ENCODE data around the gene HIPK2. TPM values are rescaled to one million over a fixed set of nuclear protein-coding genes. Genes with fewer than 3 reads are reported as not detected.

The HIPK2 gene
- total RNA-seq, 6 donors from 2014 or later: 38.6 to 59.6 (median 45.9) TPM

DNA sequence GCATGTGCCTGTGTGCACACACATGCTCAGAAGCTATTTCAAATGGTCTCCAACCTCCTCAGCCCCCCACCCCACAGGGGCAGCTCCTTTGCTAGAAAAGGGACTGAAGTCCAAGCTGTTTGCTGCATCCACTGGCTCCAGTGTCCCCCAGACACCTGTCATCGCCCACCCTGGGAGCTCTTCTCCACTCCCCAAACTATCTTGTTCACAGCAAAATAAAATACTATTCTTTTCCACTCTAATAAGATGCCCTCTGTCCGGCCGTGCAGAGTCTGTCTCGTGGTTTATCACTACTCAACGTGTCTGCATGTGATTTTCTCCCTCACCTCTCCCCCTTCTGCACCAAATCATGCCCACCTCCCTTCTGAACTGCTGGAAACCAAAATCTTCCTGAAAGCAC is 25.6 kb downstream of the HIPK2 start:
- TF ChIP-seq EP300 (IDR thresholded peaks at IDR 0.05): no peak
- TF ChIP-seq, protein P1, sequence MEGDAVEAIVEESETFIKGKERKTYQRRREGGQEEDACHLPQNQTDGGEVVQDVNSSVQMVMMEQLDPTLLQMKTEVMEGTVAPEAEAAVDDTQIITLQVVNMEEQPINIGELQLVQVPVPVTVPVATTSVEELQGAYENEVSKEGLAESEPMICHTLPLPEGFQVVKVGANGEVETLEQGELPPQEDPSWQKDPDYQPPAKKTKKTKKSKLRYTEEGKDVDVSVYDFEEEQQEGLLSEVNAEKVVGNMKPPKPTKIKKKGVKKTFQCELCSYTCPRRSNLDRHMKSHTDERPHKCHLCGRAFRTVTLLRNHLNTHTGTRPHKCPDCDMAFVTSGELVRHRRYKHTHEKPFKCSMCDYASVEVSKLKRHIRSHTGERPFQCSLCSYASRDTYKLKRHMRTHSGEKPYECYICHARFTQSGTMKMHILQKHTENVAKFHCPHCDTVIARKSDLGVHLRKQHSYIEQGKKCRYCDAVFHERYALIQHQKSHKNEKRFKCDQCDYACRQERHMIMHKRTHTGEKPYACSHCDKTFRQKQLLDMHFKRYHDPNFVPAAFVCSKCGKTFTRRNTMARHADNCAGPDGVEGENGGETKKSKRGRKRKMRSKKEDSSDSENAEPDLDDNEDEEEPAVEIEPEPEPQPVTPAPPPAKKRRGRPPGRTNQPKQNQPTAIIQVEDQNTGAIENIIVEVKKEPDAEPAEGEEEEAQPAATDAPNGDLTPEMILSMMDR (IDR thresholded peaks at IDR 0.05): no peak
- no peak for TF ChIP-seq POLR2AphosphoS5 (IDR thresholded peaks at IDR 0.05)
- no peak for TF ChIP-seq POLR2A (IDR thresholded peaks at IDR 0.05)

GRCh38 chr7:139750459-139751095 is 27.2 kb downstream of the HIPK2 start:
- no peak for TF ChIP-seq POLR2AphosphoS5 (IDR thresholded peaks at IDR 0.05)
- TF ChIP-seq, protein P1 (IDR thresholded peaks at IDR 0.05): no peak
- no peak for TF ChIP-seq POLR2A (IDR thresholded peaks at IDR 0.05)
- no peak for TF ChIP-seq EP300 (IDR thresholded peaks at IDR 0.05)
- H3K27ac ChIP-seq: no peak overlapping the region
- H3K4me3 ChIP-seq: no peak overlapping the region
- no peak for ATAC-seq (ENCODE audit: low FRiP score in 2 of 2)
- H3K9me3 ChIP-seq: no peaks in the 10 kb centered on the region
- no peak for DNase-seq
- WGBS, 2 donors: 93 to 98% methylated on average over 6 of the region's 6 CpGs
- peaks cover 24 to 65% (median 46%) of the 10 kb centered on the region in 4 donors for H3K4me1 ChIP-seq
- peaks cover 0 to 4% (median 0%) of the 10 kb centered on the region in 4 donors for H3K36me3 ChIP-seq
- no peaks in the 10 kb centered on the region for H3K27me3 ChIP-seq

More for the DNA sequence above, 25.6 kb downstream of the HIPK2 start:
- Histone ChIP-seq H3K9me3 (no peaks in the 10 kb centered on the region), H3K36me3 (peaks cover 0 to 4% (median 0%) of the 10 kb centered on the region in 4 donors), H3K27ac (no peak overlapping the region), H3K27me3 (no peaks in the 10 kb centered on the region), H3K4me3 (no peak overlapping the region), H3K4me1 (peaks cover 15 to 50% (median 34%) of the 10 kb centered on the region in 4 donors)
- ATAC-seq (ENCODE audit: low FRiP score in 2 of 2) (no peak), DNase-seq (no peak)
- WGBS, 2 donors: 69 to 83% methylated on average over 5 of the region's 5 CpGs

- WGBS, 2 donors: 87 to 98% methylated on average over 4 to 10 of the region's 10 CpGs
- Histone ChIP-seq H3K4me1 (peaks cover 33 to 71% (median 50%) of the 10 kb centered on the region in 4 donors), H3K27me3 (no peaks in the 10 kb centered on the region), H3K4me3 (no peak overlapping the region), H3K9me3 (no peaks in the 10 kb centered on the region), H3K36me3 (peaks cover 0 to under 1% (median 0%) of the 10 kb centered on the region in 4 donors), H3K27ac (peak overlapping the region in 1 of 4 donors; percentile 9)
- DNase-seq (no peak), ATAC-seq (ENCODE audit: low FRiP score in 2 of 2) (no peak)
- TF ChIP-seq, protein P1 (IDR thresholded peaks at IDR 0.05): no peak
- TF ChIP-seq EP300 (IDR thresholded peaks at IDR 0.05) (no peak), POLR2AphosphoS5 (IDR thresholded peaks at IDR 0.05) (no peak), POLR2A (IDR thresholded peaks at IDR 0.05) (no peak)
These were observed 28.3 kb downstream of the HIPK2 start for GRCh38 chr7:139749545-139749944.

DNA sequence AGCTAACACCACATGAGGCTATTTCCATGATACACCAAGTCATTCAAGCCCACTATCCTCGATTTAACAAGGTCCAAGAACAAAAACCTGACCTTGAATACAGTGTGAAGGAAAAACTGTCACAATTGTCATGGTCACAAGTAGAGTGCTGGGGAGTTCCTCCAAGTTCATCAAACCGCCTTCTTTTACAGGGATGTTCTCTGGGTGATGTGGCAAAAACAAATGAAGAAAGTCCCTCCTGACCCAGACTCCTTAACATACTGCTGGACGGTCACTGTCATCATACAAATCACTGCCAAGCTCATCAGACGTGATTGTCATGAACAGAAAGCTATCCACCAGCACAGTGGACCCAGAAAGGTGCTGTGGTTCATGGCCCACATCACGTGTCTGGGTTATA is 28.9 kb downstream of the HIPK2 start:
- Histone ChIP-seq H3K27ac (peak overlapping the region in 2 of 4 donors; percentile 9 to 23), H3K4me3 (no peak overlapping the region), H3K9me3 (no peaks in the 10 kb centered on the region), H3K27me3 (no peaks in the 10 kb centered on the region), H3K4me1 (peaks cover 38 to 71% (median 50%) of the 10 kb centered on the region in 4 donors), H3K36me3 (no peaks in the 10 kb centered on the region)
- no peak for DNase-seq
- peak in 1 of 2 donors; percentile 42 for ATAC-seq (ENCODE audit: low FRiP score in 2 of 2)
- TF ChIP-seq POLR2A (IDR thresholded peaks at IDR 0.05) (peak in 1 of 4 donors; percentile 8), EP300 (IDR thresholded peaks at IDR 0.05) (peak in 1 of 4 donors; percentile 23)
- TF ChIP-seq, protein P1 (IDR thresholded peaks at IDR 0.05): no peak
- 81 to 84% methylated on average over 5 of the region's 5 CpGs for WGBS, 2 donors

DNA sequence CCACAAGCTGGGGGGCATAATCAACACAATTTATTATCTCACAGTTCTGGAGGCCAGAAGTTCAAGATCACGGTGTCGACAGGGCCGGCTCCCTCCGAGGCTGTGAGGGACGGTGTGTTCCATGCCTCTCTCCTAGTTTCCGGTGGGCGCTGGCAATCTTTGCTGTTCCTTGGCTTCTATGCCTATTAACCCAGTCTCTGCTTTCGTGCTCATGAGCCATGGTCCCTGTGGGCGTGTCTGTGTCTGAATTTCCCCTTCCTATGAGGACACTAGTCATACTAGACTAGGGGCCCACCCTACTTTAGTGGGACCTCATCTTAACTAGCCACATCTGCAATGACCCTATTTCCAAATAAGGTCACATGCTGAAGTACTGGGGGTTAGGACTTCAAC is 29.4 kb downstream of the HIPK2 start:
- Histone ChIP-seq H3K27me3 (no peaks in the 10 kb centered on the region), H3K36me3 (no peaks in the 10 kb centered on the region), H3K4me1 (peaks cover 38 to 71% (median 50%) of the 10 kb centered on the region in 4 donors), H3K9me3 (no peaks in the 10 kb centered on the region), H3K27ac (peak overlapping the region in 3 of 4 donors; percentile 5 to 23 (median 9)), H3K4me3 (no peak overlapping the region)
- 61 to 80% methylated on average over 9 of the region's 9 CpGs for WGBS, 2 donors
- TF ChIP-seq POLR2AphosphoS5 (IDR thresholded peaks at IDR 0.05): no peak
- no peak for TF ChIP-seq EP300 (IDR thresholded peaks at IDR 0.05)
- TF ChIP-seq, protein P1 (IDR thresholded peaks at IDR 0.05): no peak
- no peak for TF ChIP-seq POLR2A (IDR thresholded peaks at IDR 0.05)
- ATAC-seq (ENCODE audit: low FRiP score in 2 of 2) (peak in 1 of 2 donors; percentile 22), DNase-seq (no peak)
